Natural killer cell (primary cell): ENCODE results near the gene ACTR5. TPM values are rescaled to one million over a fixed set of nuclear protein-coding genes. Genes with fewer than 3 reads are reported as not detected.

Experiments
- ATAC-seq, 3 donors: fragments of 150-1000 bp in 2 of 3; fragments of 200-7000 bp in 1 of 3; cut with Tn5 transposase; 1 replicate in 1 of 3; 2 replicates in 2 of 3; pipeline ENCODE4 v1.10.0; 2021; ENCODE audit warnings: mild to moderate bottlenecking in 2 of 3, moderate library complexity in 2 of 3
- DNase-seq, 2 donors: peaks; one replicate each; pipeline versions ENCODE4 v3.0.0 to v3.0.0-alpha.2; 2013 to 2021; ENCODE audit warnings: mixed read lengths in 1 of 2
- H3K27ac ChIP-seq: one replicate; pipeline ENCODE4 v1.5.1; 2013; ENCODE audit warnings: mild to moderate bottlenecking, low read length
- H3K27me3 ChIP-seq: one replicate; pipeline ENCODE4 v1.6.1; 2013; ENCODE audit warnings: low read length; ENCODE audit not compliant: control insufficient read depth, insufficient read depth
- H3K36me3 ChIP-seq: one replicate; pipeline ENCODE4 v1.6.1; 2013; ENCODE audit warnings: low read length; ENCODE audit not compliant: control insufficient read depth, insufficient read depth
- H3K4me1 ChIP-seq: one replicate; pipeline ENCODE4 v1.6.1; 2013; ENCODE audit warnings: low read length; ENCODE audit not compliant: control insufficient read depth, insufficient read depth
- H3K4me3 ChIP-seq: one replicate; pipeline ENCODE4 v1.5.1; 2013; ENCODE audit warnings: low read length
- H3K9me3 ChIP-seq: one replicate; pipeline ENCODE4 v1.6.1; 2013; ENCODE audit warnings: low read length; ENCODE audit not compliant: control insufficient read depth, insufficient read depth
- H3K27ac Mint-ChIP-seq, 2 donors: one replicate each; pipeline ENCODE4 v1.8.0; 2022; ENCODE audit warnings: mild to moderate bottlenecking in 2 of 2, mixed read lengths in 2 of 2, moderate library complexity in 1 of 2
- H3K27me3 Mint-ChIP-seq, 2 donors: one replicate each; pipeline ENCODE4 v1.8.0; 2022; ENCODE audit warnings: low read depth in 2 of 2, mixed read lengths in 2 of 2
- H3K36me3 Mint-ChIP-seq: one replicate; pipeline ENCODE4 v1.8.0; 2022; ENCODE audit warnings: mixed read lengths
- H3K4me1 Mint-ChIP-seq, 2 donors: one replicate each; pipeline ENCODE4 v1.8.0; 2022; ENCODE audit warnings: mixed read lengths in 2 of 2
- H3K4me3 Mint-ChIP-seq: one replicate; pipeline ENCODE4 v1.8.0; 2022; ENCODE audit warnings: mild to moderate bottlenecking, moderate library complexity, mixed read lengths
- H3K9me3 Mint-ChIP-seq, 2 donors: one replicate each; pipeline ENCODE4 v1.8.0; 2022; ENCODE audit warnings: mixed read lengths in 2 of 2
- CTCF ChIP-seq: fragments of 200-600 bp; IDR thresholded peaks from one replicate; pipeline ENCODE4 v1.8.0; 2022; ENCODE audit warnings: antibody characterized with exemption
- WGBS: methylation state at CpG from one replicate; pipeline ENCODE4 v1.1.7; 2013; ENCODE audit warnings: missing lambda C conversion rate; ENCODE audit not compliant: insufficient coverage; 5-methylcytosine and 5-hydroxymethylcytosine counted together
- intact Hi-C: fragments of 100-400 bp; cut with micrococcal nuclease; formaldehyde crosslinking; loops from one replicate; pipeline ENCODE4 v1.14.2; 2022
- total RNA-seq, 4 donors: library from RNA; stranded (reverse); fragments of 120-200 nt in 1 of 4; gene quantifications; one replicate each; pipeline versions ENCODE4 v1.2.3 to v1.2.4, GENCODE V29; 2013 to 2022

The ACTR5 gene
- total RNA-seq, 3 donors from 2014 or later (not counting 1 experiment from before 2014, with no cell fraction given) = 14.4 to 17.7 (median 17.6) TPM

- H3K4me1 ChIP-seq = no peaks in the 10 kb centered on the region
- 29% methylated on average over 6 of the region's 6 CpGs for WGBS
- H3K4me1 Mint-ChIP-seq = no peaks in the 10 kb centered on the region
- ATAC-seq (no peak), DNase-seq (no peak)
- H3K9me3 Mint-ChIP-seq = no peaks in the 10 kb centered on the region
- intact Hi-C loops = no loop called here
- H3K9me3 ChIP-seq = no peaks in the 10 kb centered on the region
- H3K36me3 Mint-ChIP-seq = no peaks in the 10 kb centered on the region
- no peak overlapping the region for H3K27ac Mint-ChIP-seq
- H3K4me3 Mint-ChIP-seq = no peak overlapping the region
- H3K27me3 Mint-ChIP-seq = peaks cover 33 to 43% of the 10 kb centered on the region in 2 donors
- peaks cover 4% of the 10 kb centered on the region for H3K27me3 ChIP-seq
- no peak overlapping the region for H3K4me3 ChIP-seq
- H3K36me3 ChIP-seq = no peaks in the 10 kb centered on the region
- no peak overlapping the region for H3K27ac ChIP-seq
- TF ChIP-seq CTCF = no peak
Observed at GRCh38 chr20:38714308-38714707, 34.0 kb upstream of the ACTR5 start.

GRCh38 chr20:38715646-38716045, 32.6 kb upstream of the ACTR5 start:
- TF ChIP-seq CTCF = no peak
- H3K36me3 Mint-ChIP-seq = no peaks in the 10 kb centered on the region
- H3K27me3 Mint-ChIP-seq = peaks cover 38 to 50% of the 10 kb centered on the region in 2 donors
- no peak for ATAC-seq
- no peak for DNase-seq
- H3K27me3 ChIP-seq = peaks cover 4% of the 10 kb centered on the region
- H3K27ac ChIP-seq = no peak overlapping the region
- no peaks in the 10 kb centered on the region for H3K4me1 ChIP-seq
- H3K9me3 Mint-ChIP-seq = no peaks in the 10 kb centered on the region
- no peak overlapping the region for H3K27ac Mint-ChIP-seq
- WGBS = 43% methylated on average over 10 of the region's 10 CpGs
- no peaks in the 10 kb centered on the region for H3K9me3 ChIP-seq
- no peak overlapping the region for H3K4me3 ChIP-seq
- H3K4me1 Mint-ChIP-seq = no peaks in the 10 kb centered on the region
- H3K36me3 ChIP-seq = no peaks in the 10 kb centered on the region
- intact Hi-C loops = no loop called here
- H3K4me3 Mint-ChIP-seq = no peak overlapping the region

GRCh38 chr20:38722683-38723016, 25.6 kb upstream of the ACTR5 start:
- no peak for ATAC-seq
- Histone ChIP-seq H3K27ac (no peak overlapping the region), H3K27me3 (peaks cover 55% of the 10 kb centered on the region), H3K36me3 (no peaks in the 10 kb centered on the region), H3K4me3 (no peak overlapping the region), H3K9me3 (no peaks in the 10 kb centered on the region), H3K4me1 (peaks cover 45% of the 10 kb centered on the region)
- H3K4me1 Mint-ChIP-seq = peaks cover 23 to 25% of the 10 kb centered on the region in 2 donors
- H3K4me3 Mint-ChIP-seq = peak overlapping the region; percentile 14
- no peak for DNase-seq
- 7% methylated on average over 6 of the region's 7 CpGs for WGBS
- intact Hi-C loops = no loop called here
- TF ChIP-seq CTCF = no peak
- H3K27ac Mint-ChIP-seq = no peak overlapping the region
- peaks cover 75 to 82% of the 10 kb centered on the region in 2 donors for H3K27me3 Mint-ChIP-seq
- no peaks in the 10 kb centered on the region for H3K36me3 Mint-ChIP-seq
- no peaks in the 10 kb centered on the region for H3K9me3 Mint-ChIP-seq

- H3K36me3 Mint-ChIP-seq = no peaks in the 10 kb centered on the region
- Histone ChIP-seq H3K4me1 (peaks cover 51% of the 10 kb centered on the region), H3K4me3 (no peak overlapping the region), H3K9me3 (no peaks in the 10 kb centered on the region), H3K27me3 (peaks cover 61% of the 10 kb centered on the region), H3K27ac (no peak overlapping the region), H3K36me3 (no peaks in the 10 kb centered on the region)
- peaks cover 77 to 84% of the 10 kb centered on the region in 2 donors for H3K27me3 Mint-ChIP-seq
- ATAC-seq = no peak
- no peaks in the 10 kb centered on the region for H3K9me3 Mint-ChIP-seq
- TF ChIP-seq CTCF = no peak
- H3K27ac Mint-ChIP-seq = no peak overlapping the region
- peak overlapping the region; percentile 19 for H3K4me3 Mint-ChIP-seq
- peak in 1 of 2 donors; percentile 24 for DNase-seq
- H3K4me1 Mint-ChIP-seq = peaks cover 28 to 30% of the 10 kb centered on the region in 2 donors
- 3% methylated on average over 56 of the region's 56 CpGs for WGBS
- intact Hi-C loops = no loop called here
Observed at GRCh38 chr20:38723017-38723847, 25.0 kb upstream of the ACTR5 start.
